H1 (cell line): ENCODE results near the gene EFEMP2.

ENCODE experiments used
- HDAC2 ChIP-seq, 2 experiments: fragments of 300-600 bp in 1 of 2; sonication (generic) in 1 of 2; IDR thresholded peaks; 2 replicates each; pipeline ENCODE4 v1.6.1; 2011 to 2012; ENCODE audit warnings: low read depth in 2 of 2, low read length in 2 of 2, mild to moderate bottlenecking in 2 of 2, moderate library complexity in 2 of 2, borderline replicate concordance in 1 of 2, inconsistent platforms in 1 of 2
- SIN3A ChIP-seq, 2 experiments: IDR thresholded peaks in 1 of 2; conservative IDR thresholded peaks in 1 of 2; 2 replicates each; pipeline ENCODE4 v1.6.1; 2011 to 2012; ENCODE audit warnings: low read length in 2 of 2, improper control_type of control experiment in 1 of 2, low read depth in 1 of 2, mild to moderate bottlenecking in 1 of 2
- TF ChIP-seq, protein P1 (sequence below), 3 experiments: IDR thresholded peaks; 1 replicate in 2 of 3; 2 replicates in 1 of 3; pipeline versions ENCODE4 v1.5.1 to v1.6.1; 2011; ENCODE audit warnings: low read length in 3 of 3, mild to moderate bottlenecking in 3 of 3, inconsistent platforms in 2 of 3, low read depth in 1 of 3, moderate library complexity in 1 of 3; ENCODE audit not compliant: insufficient read depth in 1 of 3; ENCODE audit errors: control extremely low read depth in 1 of 3

DNA sequence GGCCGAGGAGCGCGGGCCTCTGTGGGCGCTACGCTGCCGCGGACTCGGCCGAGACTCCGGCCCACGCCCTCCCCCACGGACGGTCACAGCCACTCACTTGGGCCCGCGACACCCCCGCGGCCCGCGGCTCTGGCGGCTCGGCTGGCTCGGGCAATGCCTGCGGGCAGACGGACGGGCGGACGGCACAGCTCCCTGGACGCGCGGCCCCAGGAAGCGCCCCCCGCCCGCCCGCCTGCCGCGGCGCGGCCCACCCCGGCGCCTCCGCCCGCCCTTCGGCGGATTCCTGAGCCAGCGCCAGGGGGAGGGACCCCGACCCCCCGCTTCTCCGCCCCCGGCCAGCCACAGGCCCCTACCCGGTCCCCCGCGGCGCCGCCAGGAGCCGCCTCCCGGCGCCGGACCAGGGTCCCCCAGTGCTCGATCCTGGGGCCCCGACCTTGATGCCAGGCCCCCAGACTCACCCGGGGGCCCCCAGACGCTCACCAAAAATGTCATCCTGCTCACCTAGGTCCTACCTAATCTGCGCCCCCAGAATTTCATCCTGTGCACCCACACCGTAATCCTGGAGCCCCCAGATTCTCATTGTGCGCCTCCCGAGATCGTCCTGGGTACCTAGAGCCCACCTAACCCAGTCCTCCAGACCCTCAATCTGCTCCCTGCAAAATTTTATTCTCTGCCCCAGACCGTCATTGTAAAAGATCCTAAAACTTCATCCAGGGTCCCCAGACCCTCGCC lies at the start of gene EFEMP2:
- TF ChIP-seq SIN3A (conservative IDR thresholded peaks at IDR 0.05 in 1 of 2, IDR thresholded peaks at IDR 0.05 in 1 of 2; ENCODE audit: low read depth in 1 of 2, low read length in 2 of 2) = no peak
- TF ChIP-seq, protein P1, sequence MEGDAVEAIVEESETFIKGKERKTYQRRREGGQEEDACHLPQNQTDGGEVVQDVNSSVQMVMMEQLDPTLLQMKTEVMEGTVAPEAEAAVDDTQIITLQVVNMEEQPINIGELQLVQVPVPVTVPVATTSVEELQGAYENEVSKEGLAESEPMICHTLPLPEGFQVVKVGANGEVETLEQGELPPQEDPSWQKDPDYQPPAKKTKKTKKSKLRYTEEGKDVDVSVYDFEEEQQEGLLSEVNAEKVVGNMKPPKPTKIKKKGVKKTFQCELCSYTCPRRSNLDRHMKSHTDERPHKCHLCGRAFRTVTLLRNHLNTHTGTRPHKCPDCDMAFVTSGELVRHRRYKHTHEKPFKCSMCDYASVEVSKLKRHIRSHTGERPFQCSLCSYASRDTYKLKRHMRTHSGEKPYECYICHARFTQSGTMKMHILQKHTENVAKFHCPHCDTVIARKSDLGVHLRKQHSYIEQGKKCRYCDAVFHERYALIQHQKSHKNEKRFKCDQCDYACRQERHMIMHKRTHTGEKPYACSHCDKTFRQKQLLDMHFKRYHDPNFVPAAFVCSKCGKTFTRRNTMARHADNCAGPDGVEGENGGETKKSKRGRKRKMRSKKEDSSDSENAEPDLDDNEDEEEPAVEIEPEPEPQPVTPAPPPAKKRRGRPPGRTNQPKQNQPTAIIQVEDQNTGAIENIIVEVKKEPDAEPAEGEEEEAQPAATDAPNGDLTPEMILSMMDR (IDR thresholded peaks at IDR 0.05; ENCODE audit: control extremely low read depth in 1 of 3, insufficient read depth in 1 of 3, low read depth in 1 of 3, low read length in 3 of 3) = no peak
- no peak for TF ChIP-seq HDAC2 (IDR thresholded peaks at IDR 0.05; ENCODE audit: borderline replicate concordance in 1 of 2, low read depth in 2 of 2, low read length in 2 of 2)
